B cell (primary cell): ENCODE data around the gene NDFIP1. TPM values are rescaled to one million over a fixed set of nuclear protein-coding genes. Genes with fewer than 3 reads are reported as not detected.

ENCODE experiments used
- ATAC-seq: fragments of 200-7000 bp; cut with Tn5 transposase; one replicate; pipeline ENCODE4 v1.10.0; 2021; ENCODE audit warnings: low read depth, mild to moderate bottlenecking, moderate number of reproducible peaks, moderate library complexity
- CTCF ChIA-PET: fragments of 350-600 bp; sonication (Branson Sonifier 250); formaldehyde crosslinking; loops from one replicate; lab custom pipeline; 2021; ENCODE audit warnings: antibody characterized with exemption, inconsistent platforms; lab: Charles Lee
- POLR2A ChIA-PET: fragments of 350-600 bp; sonication (Branson Sonifier 250); formaldehyde crosslinking; loops from one replicate; lab custom pipeline; 2021; ENCODE audit warnings: antibody characterized with exemption; lab: Charles Lee
- DNase-seq: peaks from one replicate; pipeline ENCODE4 v3.0.0; 2013
- H2AFZ ChIP-seq: 2 replicates; pipeline ENCODE4 v1.6.1; 2012; ENCODE audit warnings: mild to moderate bottlenecking, low read depth, low read length; ENCODE audit not compliant: insufficient read depth, poor library complexity, severe bottlenecking
- H3K27ac ChIP-seq, 2 donors: 1 replicate in 1 of 2; 2 replicates in 1 of 2; pipeline ENCODE4 v1.5.1; 2012 to 2013; ENCODE audit warnings: low read length in 2 of 2, mild to moderate bottlenecking in 2 of 2, moderate library complexity in 1 of 2
- H3K27me3 ChIP-seq, 4 experiments: fragments of 200-600 bp in 1 of 4; sonication (generic) in 1 of 4; replicated peaks in 1 of 4; 1 replicate in 2 of 4; 2 replicates in 2 of 4; pipeline versions ENCODE4 v1.6.1 to v1.7.0; 2013 to 2016; ENCODE audit warnings: low read length in 3 of 4, mild to moderate bottlenecking in 2 of 4, mixed read lengths in 1 of 4, moderate library complexity in 1 of 4; ENCODE audit not compliant: insufficient read depth in 4 of 4, control insufficient read depth in 3 of 4; ENCODE audit errors: control extremely low read depth in 1 of 4
- H3K36me3 ChIP-seq, 2 experiments: replicated peaks in 1 of 2; 1 replicate in 1 of 2; 2 replicates in 1 of 2; pipeline versions ENCODE4 v1.6.1 to v1.7.1; 2013; ENCODE audit warnings: low read length in 1 of 2; ENCODE audit not compliant: insufficient read depth in 2 of 2, control insufficient read depth in 1 of 2; ENCODE audit errors: control extremely low read depth in 1 of 2, extremely low read depth in 1 of 2
- H3K4me1 ChIP-seq, 2 donors: fragments of 200-600 bp in 1 of 2; sonication (generic) in 1 of 2; 1 replicate in 1 of 2; 2 replicates in 1 of 2; pipeline versions ENCODE4 v1.5.1 to v1.6.1; 2013 to 2017; ENCODE audit warnings: low read length in 2 of 2; ENCODE audit not compliant: control insufficient read depth in 2 of 2, insufficient read depth in 2 of 2
- H3K4me2 ChIP-seq: replicated peaks from 2 replicates; pipeline ENCODE3; 2012; ENCODE audit warnings: mild to moderate bottlenecking, low read depth, low read length; ENCODE audit not compliant: poor library complexity, severe bottlenecking
- H3K4me3 ChIP-seq, 5 experiments: fragments of 200-600 bp in 1 of 5; sonication (generic) in 1 of 5; 1 replicate in 3 of 5; 2 replicates in 2 of 5; pipeline versions ENCODE4 v1.5.1 to v1.7.0; 2011 to 2016; ENCODE audit warnings: low read length in 4 of 5, mild to moderate bottlenecking in 4 of 5, low read depth in 2 of 5, control low read depth in 1 of 5, moderate library complexity in 1 of 5; ENCODE audit not compliant: insufficient read depth in 1 of 5; ENCODE audit errors: control extremely low read depth in 1 of 5, extremely low read depth in 1 of 5
- H3K79me2 ChIP-seq: fragments of 200-600 bp; sonication (generic); one replicate; pipeline ENCODE4 v1.6.0; 2016; ENCODE audit warnings: low read length; ENCODE audit not compliant: control insufficient read depth, insufficient read depth
- H3K9ac ChIP-seq: fragments of 200-600 bp; sonication (generic); 2 replicates; pipeline ENCODE4 v1.6.1; 2017; ENCODE audit warnings: mild to moderate bottlenecking, low read length, moderate library complexity
- H3K9me3 ChIP-seq, 3 donors: one replicate each; pipeline versions ENCODE4 v1.6.1 to v1.7.1; 2013; ENCODE audit warnings: low read length in 2 of 3; ENCODE audit not compliant: control insufficient read depth in 2 of 3, insufficient read depth in 1 of 3; ENCODE audit errors: control extremely low read depth in 1 of 3
- H4K20me1 ChIP-seq: 2 replicates; pipeline ENCODE4 v1.6.0; 2012; ENCODE audit warnings: mild to moderate bottlenecking, low read length; ENCODE audit not compliant: insufficient read depth, control insufficient read depth, poor library complexity, severe bottlenecking
- H3K27ac Mint-ChIP-seq: one replicate; pipeline ENCODE4 v1.8.0; 2021; ENCODE audit warnings: mixed read lengths
- H3K27me3 Mint-ChIP-seq: one replicate; pipeline ENCODE4 v1.8.0; 2021; ENCODE audit warnings: mixed read lengths
- H3K4me1 Mint-ChIP-seq: one replicate; pipeline ENCODE4 v1.8.0; 2021; ENCODE audit warnings: mixed read lengths
- H3K4me3 Mint-ChIP-seq: one replicate; pipeline ENCODE4 v1.8.0; 2021; ENCODE audit warnings: mixed read lengths
- H3K9me3 Mint-ChIP-seq: one replicate; pipeline ENCODE4 v1.8.0; 2022; ENCODE audit warnings: mixed read lengths; ENCODE audit not compliant: insufficient read depth
- EZH2 ChIP-seq: IDR thresholded peaks from 2 replicates; pipeline ENCODE4 v1.6.1; 2012; ENCODE audit warnings: borderline replicate concordance, low read depth, mild to moderate bottlenecking, moderate library complexity, low read length; ENCODE audit not compliant: insufficient read depth, poor library complexity, severe bottlenecking
- WGBS: methylation state at CpG from one replicate; pipeline ENCODE4 v1.1.5; 2013; ENCODE audit warnings: missing lambda C conversion rate; ENCODE audit not compliant: insufficient coverage; 5-methylcytosine and 5-hydroxymethylcytosine counted together
- intact Hi-C: fragments of 100-400 bp; cut with micrococcal nuclease; formaldehyde crosslinking; loops from one replicate; pipeline ENCODE4 v1.10.0; 2022
- polyA plus RNA-seq: library from polyadenylated mRNA; depleted of rRNA; stranded (reverse); fragments of >200 nt; gene quantifications from 2 replicates; pipeline ENCODE4 v1.2.3, GENCODE V29; 2012
- total RNA-seq, 2 donors: library from RNA; stranded (reverse); fragments of 120-200 nt in 1 of 2; gene quantifications; 1 replicate in 1 of 2; 2 replicates in 1 of 2; pipeline versions ENCODE4 v1.2.3 to v1.2.4, GENCODE V29; 2013 to 2022
- TF ChIP-seq, protein P1 (sequence below): fragments of 200-600 bp; IDR thresholded peaks from one replicate; pipeline ENCODE4 v1.8.0; 2022; ENCODE audit warnings: antibody characterized with exemption, mild to moderate bottlenecking

Gene NDFIP1
- total and polyA plus RNA-seq, 2 donors (not counting 1 experiment from before 2014, with no cell fraction given) = 10.6 to 34.6 TPM

DNA sequence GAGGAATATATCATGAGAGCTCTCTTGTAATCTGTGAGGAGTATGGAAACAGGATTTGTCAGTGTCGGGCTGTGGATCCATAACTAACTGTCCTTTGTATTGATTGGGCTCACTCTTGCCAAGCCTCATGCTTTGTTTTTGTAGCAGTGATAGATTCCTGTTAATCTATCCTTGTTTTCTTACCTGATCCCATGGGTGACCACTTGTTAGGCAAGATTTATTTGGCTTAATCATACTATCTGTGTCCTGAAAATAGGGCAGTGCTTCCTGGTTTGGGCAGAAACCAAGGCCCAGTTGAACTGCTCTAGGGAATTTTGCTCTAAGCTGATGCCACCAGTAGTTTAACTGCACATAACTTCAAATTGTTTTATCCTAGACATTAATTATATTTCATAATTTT is 6.1 kb downstream of the NDFIP1 start:
- no peak overlapping the region for H3K4me3 ChIP-seq
- H4K20me1 ChIP-seq = peaks cover 52% of the 10 kb centered on the region
- no peaks in the 10 kb centered on the region for H3K9me3 Mint-ChIP-seq
- peaks cover 7% of the 10 kb centered on the region in 2 donors for H3K4me1 ChIP-seq
- WGBS = 100% methylated on average over 1 of the region's 1 CpG
- no peak overlapping the region for H2AFZ ChIP-seq
- DNase-seq (no peak), ATAC-seq (no peak)
- H3K4me2 ChIP-seq = no peak overlapping the region
- H3K27ac Mint-ChIP-seq = no peak overlapping the region
- intact Hi-C loops = no loop called here
- H3K27me3 Mint-ChIP-seq = no peaks in the 10 kb centered on the region
- no peak overlapping the region for H3K9ac ChIP-seq
- peaks cover 97% of the 10 kb centered on the region for H3K79me2 ChIP-seq
- no peak overlapping the region for H3K4me3 Mint-ChIP-seq
- H3K9me3 ChIP-seq = no peaks in the 10 kb centered on the region
- H3K27ac ChIP-seq = no peak overlapping the region
- H3K4me1 Mint-ChIP-seq = peaks cover 42% of the 10 kb centered on the region
- TF ChIP-seq EZH2 = no peak
- TF ChIP-seq, protein P1, sequence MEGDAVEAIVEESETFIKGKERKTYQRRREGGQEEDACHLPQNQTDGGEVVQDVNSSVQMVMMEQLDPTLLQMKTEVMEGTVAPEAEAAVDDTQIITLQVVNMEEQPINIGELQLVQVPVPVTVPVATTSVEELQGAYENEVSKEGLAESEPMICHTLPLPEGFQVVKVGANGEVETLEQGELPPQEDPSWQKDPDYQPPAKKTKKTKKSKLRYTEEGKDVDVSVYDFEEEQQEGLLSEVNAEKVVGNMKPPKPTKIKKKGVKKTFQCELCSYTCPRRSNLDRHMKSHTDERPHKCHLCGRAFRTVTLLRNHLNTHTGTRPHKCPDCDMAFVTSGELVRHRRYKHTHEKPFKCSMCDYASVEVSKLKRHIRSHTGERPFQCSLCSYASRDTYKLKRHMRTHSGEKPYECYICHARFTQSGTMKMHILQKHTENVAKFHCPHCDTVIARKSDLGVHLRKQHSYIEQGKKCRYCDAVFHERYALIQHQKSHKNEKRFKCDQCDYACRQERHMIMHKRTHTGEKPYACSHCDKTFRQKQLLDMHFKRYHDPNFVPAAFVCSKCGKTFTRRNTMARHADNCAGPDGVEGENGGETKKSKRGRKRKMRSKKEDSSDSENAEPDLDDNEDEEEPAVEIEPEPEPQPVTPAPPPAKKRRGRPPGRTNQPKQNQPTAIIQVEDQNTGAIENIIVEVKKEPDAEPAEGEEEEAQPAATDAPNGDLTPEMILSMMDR = no peak
- H3K36me3 ChIP-seq = peaks cover 0 to 2% of the 10 kb centered on the region in 2 experiments
- no peaks in the 10 kb centered on the region for H3K27me3 ChIP-seq
- POLR2A ChIA-PET = no interaction called here
- CTCF ChIA-PET = no interaction called here

DNA sequence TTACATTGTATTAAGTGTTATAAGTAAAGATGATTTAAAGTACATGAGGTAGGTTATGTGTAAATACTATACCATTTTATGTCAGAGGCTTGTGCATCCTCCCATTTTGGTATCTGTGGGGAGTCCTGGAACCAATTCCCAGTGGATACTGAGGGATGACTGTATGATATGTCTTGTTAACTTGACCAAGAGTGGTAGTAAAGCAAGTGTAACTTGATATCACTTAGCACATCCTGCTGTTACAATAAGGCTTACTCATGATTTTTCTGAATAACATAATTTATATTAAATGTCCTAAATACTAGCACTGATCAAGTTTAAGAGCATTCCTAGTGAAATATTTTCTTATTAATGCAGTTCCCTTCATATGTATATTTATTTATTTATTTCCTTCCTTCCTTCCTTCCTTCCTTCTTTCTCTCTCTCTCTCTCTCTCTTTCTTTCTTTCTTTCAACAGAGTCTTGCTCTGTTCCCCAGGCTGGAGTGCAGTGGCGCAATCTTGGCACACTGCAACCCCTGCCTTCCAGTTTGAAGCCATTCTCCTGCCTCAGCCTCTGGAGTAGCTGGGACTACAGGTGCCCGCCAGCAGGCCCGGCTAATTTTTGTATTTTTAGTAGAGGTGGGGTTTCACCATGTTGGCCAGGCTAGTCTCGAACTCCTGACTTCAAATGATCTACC is 7.5 kb downstream of the NDFIP1 start:
- Histone ChIP-seq H3K36me3 (peaks cover 0 to 2% of the 10 kb centered on the region in 2 experiments), H3K4me3 (no peak overlapping the region), H3K4me1 (no peaks in the 10 kb centered on the region), H3K79me2 (peaks cover 94% of the 10 kb centered on the region), H2AFZ (no peak overlapping the region), H3K4me2 (no peak overlapping the region), H4K20me1 (peaks cover 65% of the 10 kb centered on the region), H3K27me3 (no peaks in the 10 kb centered on the region), H3K9me3 (no peaks in the 10 kb centered on the region), H3K27ac (no peak overlapping the region), H3K9ac (no peak overlapping the region)
- intact Hi-C loops = no loop called here
- no peak for DNase-seq
- peaks cover 35% of the 10 kb centered on the region for H3K4me1 Mint-ChIP-seq
- CTCF ChIA-PET = no interaction called here
- H3K4me3 Mint-ChIP-seq = no peak overlapping the region
- H3K27me3 Mint-ChIP-seq = no peaks in the 10 kb centered on the region
- ATAC-seq = no peak
- no peak for TF ChIP-seq EZH2
- TF ChIP-seq, protein P1 = no peak
- POLR2A ChIA-PET = interaction anchor here (0.7 kb wide), 1 partner anchor 141 kb away, joined by 3 read pairs; no protein-coding TSS in a partner anchor
- no peak overlapping the region for H3K27ac Mint-ChIP-seq
- WGBS = no CpG with 5 or more reads among the region's 4 CpGs
- H3K9me3 Mint-ChIP-seq = no peaks in the 10 kb centered on the region
